ENCODE data around the gene UBASH3B.

UBASH3B gene

DNA sequence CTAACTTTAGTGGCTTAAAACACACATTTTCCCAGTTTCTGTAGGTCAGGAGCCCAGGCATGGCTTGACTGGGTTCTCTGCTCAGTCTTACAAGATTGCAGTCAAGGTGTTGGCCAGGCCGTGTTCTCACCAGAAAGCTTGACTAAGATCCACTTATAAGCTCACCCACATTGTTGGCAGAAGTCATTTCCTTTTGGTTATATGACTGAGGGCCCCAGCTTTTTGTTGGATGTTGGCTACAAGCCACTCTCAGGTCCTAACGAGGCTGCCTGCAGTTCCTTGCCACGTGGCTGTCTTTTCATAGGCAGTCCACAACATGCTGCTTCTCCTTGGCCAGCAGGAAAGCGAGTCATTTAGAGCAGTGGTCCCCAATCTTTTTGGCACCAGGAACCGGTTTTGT, 103.5 kb downstream of the UBASH3B start:
- H3K27ac ChIP-seq (ENCODE audit: low read depth, low read length), result no peak overlapping the region
- H3K4me3 ChIP-seq (ENCODE audit: low read depth in 1 of 2, low read length in 2 of 2), result no peak overlapping the region
- H3K9me3 ChIP-seq (ENCODE audit: control insufficient read depth in 1 of 2, low read length in 2 of 2), result no peaks in the 10 kb centered on the region
- H3K27me3 ChIP-seq (ENCODE audit: control insufficient read depth in 1 of 2, insufficient read depth in 2 of 2, low read length in 2 of 2), result no peaks in the 10 kb centered on the region
- no peak overlapping the region for H3K9ac ChIP-seq (ENCODE audit: low read depth in 1 of 2, low read length in 2 of 2)
- H3K36me3 ChIP-seq (ENCODE audit: control insufficient read depth in 1 of 2, insufficient read depth in 2 of 2, low read length in 2 of 2), result no peaks in the 10 kb centered on the region
- H3K4me1 ChIP-seq (ENCODE audit: control insufficient read depth in 1 of 2, insufficient read depth in 2 of 2, low read length in 2 of 2), result peaks cover 15 to 18% of the 10 kb centered on the region in 2 donors

DNA sequence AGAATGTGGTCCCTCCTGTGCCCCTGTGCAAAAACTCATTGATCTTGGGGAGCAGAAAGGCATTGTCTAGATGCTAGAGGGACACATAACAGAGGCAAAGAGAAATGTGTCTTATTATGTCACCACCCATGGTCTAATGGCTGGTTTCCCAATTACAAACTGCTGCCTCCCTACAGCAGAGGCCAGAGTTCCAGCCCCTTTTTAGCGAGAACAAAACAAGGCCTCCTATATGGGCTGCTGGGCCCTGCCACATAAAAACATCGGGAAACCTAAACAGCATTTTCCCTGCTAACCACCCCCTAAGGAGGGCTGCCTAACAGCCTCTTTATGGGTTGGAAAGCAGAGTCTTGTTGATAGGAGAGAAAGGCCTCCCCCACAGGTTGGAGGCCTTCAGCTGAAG, 107.6 kb downstream of the UBASH3B start:
- Histone ChIP-seq H3K27me3 (ENCODE audit: control insufficient read depth in 1 of 2, insufficient read depth in 2 of 2, low read length in 2 of 2) (no peaks in the 10 kb centered on the region), H3K9ac (ENCODE audit: low read depth in 1 of 2, low read length in 2 of 2) (no peak overlapping the region), H3K27ac (ENCODE audit: low read depth, low read length) (no peak overlapping the region), H3K4me3 (ENCODE audit: low read depth in 1 of 2, low read length in 2 of 2) (no peak overlapping the region), H3K4me1 (ENCODE audit: control insufficient read depth in 1 of 2, insufficient read depth in 2 of 2, low read length in 2 of 2) (peaks cover 0 to 8% of the 10 kb centered on the region in 2 donors), H3K36me3 (ENCODE audit: control insufficient read depth in 1 of 2, insufficient read depth in 2 of 2, low read length in 2 of 2) (no peaks in the 10 kb centered on the region), H3K9me3 (ENCODE audit: control insufficient read depth in 1 of 2, low read length in 2 of 2) (no peaks in the 10 kb centered on the region)

DNA sequence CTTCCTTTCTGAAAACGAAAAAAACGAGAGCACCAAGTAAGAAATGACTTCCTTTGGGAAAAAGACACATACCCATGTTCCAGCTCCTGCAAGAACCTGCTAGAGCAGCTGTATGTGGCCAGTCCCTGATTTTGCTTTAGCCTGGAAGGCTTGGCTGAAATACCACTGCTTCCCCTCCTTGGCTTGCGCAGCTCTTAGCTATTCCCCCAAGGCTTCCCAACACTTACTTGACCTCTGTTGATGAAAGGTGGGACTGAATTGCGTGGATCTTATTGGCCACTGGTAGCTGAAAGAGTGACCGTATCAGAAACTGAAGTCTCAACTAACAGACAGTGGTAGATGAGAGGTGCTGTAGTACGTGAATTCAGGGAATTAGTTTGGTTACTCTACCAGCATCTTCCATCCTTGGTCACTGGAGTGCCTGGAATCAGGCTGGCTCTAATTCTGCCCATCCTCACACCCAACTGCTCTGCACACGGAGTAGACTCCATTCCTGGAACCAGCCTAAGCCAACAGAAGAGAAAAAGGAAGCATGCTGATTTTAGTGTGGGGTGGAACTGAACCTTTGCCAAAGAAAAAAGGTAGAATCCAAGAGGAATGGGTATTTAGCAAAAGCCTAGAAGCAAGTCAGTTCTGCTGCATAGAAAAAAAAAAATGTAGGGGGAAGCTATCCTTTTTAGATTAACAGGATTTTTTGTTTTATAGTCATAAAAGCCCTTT, 109.0 kb downstream of the UBASH3B start:
- Histone ChIP-seq H3K9ac (ENCODE audit: low read depth in 1 of 2, low read length in 2 of 2) (no peak overlapping the region), H3K27me3 (ENCODE audit: control insufficient read depth in 1 of 2, insufficient read depth in 2 of 2, low read length in 2 of 2) (no peaks in the 10 kb centered on the region), H3K9me3 (ENCODE audit: control insufficient read depth in 1 of 2, low read length in 2 of 2) (no peaks in the 10 kb centered on the region), H3K4me1 (ENCODE audit: control insufficient read depth in 1 of 2, insufficient read depth in 2 of 2, low read length in 2 of 2) (peaks cover 0 to 8% of the 10 kb centered on the region in 2 donors), H3K27ac (ENCODE audit: low read depth, low read length) (no peak overlapping the region), H3K4me3 (ENCODE audit: low read depth in 1 of 2, low read length in 2 of 2) (no peak overlapping the region), H3K36me3 (ENCODE audit: control insufficient read depth in 1 of 2, insufficient read depth in 2 of 2, low read length in 2 of 2) (no peaks in the 10 kb centered on the region)

DNA sequence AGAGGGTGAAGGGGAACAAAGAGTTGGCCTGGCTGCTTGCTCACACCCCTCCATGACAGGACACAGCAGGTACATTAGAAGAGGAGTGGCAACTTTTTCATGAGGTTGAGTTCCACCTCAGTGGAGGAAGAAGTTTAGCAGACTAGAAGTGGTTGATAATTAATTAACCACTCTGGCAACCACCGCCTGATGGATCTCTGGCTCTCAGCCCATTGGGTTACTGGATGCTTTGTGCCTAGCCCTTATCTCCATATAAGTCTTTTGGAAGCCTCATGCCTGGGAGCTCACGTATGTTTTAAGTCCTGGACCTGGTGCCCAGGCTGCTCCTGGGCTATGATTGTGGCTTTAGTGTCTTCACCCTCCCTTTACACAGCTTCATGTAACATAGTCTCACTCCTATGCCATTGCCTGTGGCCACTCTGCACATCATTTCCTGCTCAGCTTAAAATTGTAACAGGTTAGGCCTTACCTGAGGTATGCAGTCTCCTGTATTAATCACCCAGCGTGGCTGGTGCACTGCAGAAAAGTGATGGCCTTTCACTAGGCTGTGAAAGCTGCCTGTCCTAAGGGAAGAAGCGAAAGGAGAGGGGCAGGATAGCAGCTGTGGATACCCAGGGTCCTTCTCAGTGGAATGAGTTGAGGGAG, 110.1 kb downstream of the UBASH3B start:
- H3K27me3 ChIP-seq (ENCODE audit: control insufficient read depth in 1 of 2, insufficient read depth in 2 of 2, low read length in 2 of 2), result no peaks in the 10 kb centered on the region
- H3K9me3 ChIP-seq (ENCODE audit: control insufficient read depth in 1 of 2, low read length in 2 of 2), result no peaks in the 10 kb centered on the region
- no peak overlapping the region for H3K4me3 ChIP-seq (ENCODE audit: low read depth in 1 of 2, low read length in 2 of 2)
- H3K9ac ChIP-seq (ENCODE audit: low read depth in 1 of 2, low read length in 2 of 2), result no peak overlapping the region
- H3K36me3 ChIP-seq (ENCODE audit: control insufficient read depth in 1 of 2, insufficient read depth in 2 of 2, low read length in 2 of 2), result no peaks in the 10 kb centered on the region
- H3K27ac ChIP-seq (ENCODE audit: low read depth, low read length), result no peak overlapping the region
- H3K4me1 ChIP-seq (ENCODE audit: control insufficient read depth in 1 of 2, insufficient read depth in 2 of 2, low read length in 2 of 2), result peaks cover 0 to 8% of the 10 kb centered on the region in 2 donors

DNA sequence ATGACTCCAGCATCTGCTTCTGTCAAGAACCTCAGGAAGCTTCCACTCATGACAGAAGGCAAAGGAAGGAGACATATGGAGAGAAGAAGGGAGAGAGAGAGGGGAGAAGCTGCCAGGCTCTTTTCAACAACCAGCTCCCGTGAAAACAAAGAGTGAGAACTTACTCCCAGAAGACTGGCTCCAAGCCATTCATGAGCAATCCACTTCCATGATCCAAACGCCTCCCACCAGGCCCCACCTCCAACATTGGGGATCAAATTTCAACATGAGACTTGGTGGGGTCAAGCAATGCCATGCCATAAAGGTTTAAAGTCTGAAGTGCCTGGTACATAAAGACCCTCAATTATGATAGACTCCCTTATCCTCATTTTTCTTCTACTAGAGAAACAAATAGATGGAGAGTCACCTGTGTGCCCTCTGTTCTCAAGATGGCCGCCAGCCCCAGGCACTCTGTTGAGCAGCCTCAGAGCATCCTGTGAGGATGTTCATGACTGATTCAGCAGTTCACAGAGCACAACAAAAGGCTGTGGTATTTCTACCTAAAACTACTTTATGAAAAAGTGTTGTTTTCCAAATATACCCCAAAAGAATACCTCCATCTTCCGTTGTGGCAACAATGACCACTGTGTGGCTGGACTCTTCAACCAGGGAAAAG, 113.7 kb downstream of the UBASH3B start:
- Histone ChIP-seq H3K9me3 (ENCODE audit: control insufficient read depth in 1 of 2, low read length in 2 of 2) (no peaks in the 10 kb centered on the region), H3K4me1 (ENCODE audit: control insufficient read depth in 1 of 2, insufficient read depth in 2 of 2, low read length in 2 of 2) (peaks cover 0 to 8% of the 10 kb centered on the region in 2 donors), H3K27ac (ENCODE audit: low read depth, low read length) (no peak overlapping the region), H3K36me3 (ENCODE audit: control insufficient read depth in 1 of 2, insufficient read depth in 2 of 2, low read length in 2 of 2) (no peaks in the 10 kb centered on the region), H3K27me3 (ENCODE audit: control insufficient read depth in 1 of 2, insufficient read depth in 2 of 2, low read length in 2 of 2) (no peaks in the 10 kb centered on the region), H3K4me3 (ENCODE audit: low read depth in 1 of 2, low read length in 2 of 2) (no peak overlapping the region), H3K9ac (ENCODE audit: low read depth in 1 of 2, low read length in 2 of 2) (no peak overlapping the region)

DNA sequence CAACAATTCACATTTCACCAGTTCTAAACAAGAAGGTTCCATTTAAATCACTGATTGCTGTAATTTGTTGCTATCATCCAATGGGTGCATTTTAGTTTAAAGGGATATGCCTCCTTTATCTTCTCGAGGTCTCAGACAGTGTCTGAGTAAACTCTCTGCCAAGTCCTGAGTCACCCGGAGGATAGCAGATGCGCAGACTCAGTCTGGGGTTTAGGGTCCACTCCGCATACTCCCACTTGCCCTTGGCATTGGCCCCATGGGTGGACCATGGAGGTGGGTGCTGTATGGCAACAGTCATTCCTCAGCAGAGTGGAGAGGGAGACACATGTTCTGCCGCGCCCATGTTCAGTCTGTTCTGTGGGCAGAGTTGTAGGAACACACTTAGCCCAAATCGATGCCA, 117.4 kb downstream of the UBASH3B start:
- H3K9me3 ChIP-seq (ENCODE audit: control insufficient read depth in 1 of 2, low read length in 2 of 2), result no peaks in the 10 kb centered on the region
- H3K9ac ChIP-seq (ENCODE audit: low read depth in 1 of 2, low read length in 2 of 2), result no peak overlapping the region
- H3K4me3 ChIP-seq (ENCODE audit: low read depth in 1 of 2, low read length in 2 of 2), result no peak overlapping the region
- no peaks in the 10 kb centered on the region for H3K4me1 ChIP-seq (ENCODE audit: control insufficient read depth in 1 of 2, insufficient read depth in 2 of 2, low read length in 2 of 2)
- no peaks in the 10 kb centered on the region for H3K36me3 ChIP-seq (ENCODE audit: control insufficient read depth in 1 of 2, insufficient read depth in 2 of 2, low read length in 2 of 2)
- H3K27me3 ChIP-seq (ENCODE audit: control insufficient read depth in 1 of 2, insufficient read depth in 2 of 2, low read length in 2 of 2), result no peaks in the 10 kb centered on the region
- no peak overlapping the region for H3K27ac ChIP-seq (ENCODE audit: low read depth, low read length)

DNA sequence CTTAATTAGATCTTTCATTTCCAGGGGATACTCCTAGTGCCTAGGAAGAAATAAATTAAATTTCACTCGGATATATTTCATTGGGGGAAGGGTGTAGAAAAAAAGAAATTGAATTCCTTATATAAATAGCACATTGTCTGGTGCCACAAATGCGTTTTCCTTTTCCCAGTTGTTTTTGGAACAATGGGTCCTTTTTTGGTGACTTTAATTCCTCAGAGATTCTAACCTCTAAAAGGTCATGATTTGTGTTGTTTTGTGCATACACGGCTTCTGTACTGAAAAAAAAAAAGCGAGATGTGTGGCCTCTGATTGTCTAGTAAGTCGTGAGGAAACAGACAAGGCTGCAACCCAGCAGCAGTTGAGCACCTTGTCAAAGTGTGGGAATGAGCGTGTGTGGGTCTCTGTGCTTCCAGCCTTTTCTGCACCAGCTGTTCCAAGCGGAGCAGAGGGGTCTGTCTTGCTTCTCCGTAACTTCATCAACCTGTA, 118.3 kb downstream of the UBASH3B start:
- Histone ChIP-seq H3K36me3 (ENCODE audit: control insufficient read depth in 1 of 2, insufficient read depth in 2 of 2, low read length in 2 of 2) (no peaks in the 10 kb centered on the region), H3K27me3 (ENCODE audit: control insufficient read depth in 1 of 2, insufficient read depth in 2 of 2, low read length in 2 of 2) (no peaks in the 10 kb centered on the region), H3K9ac (ENCODE audit: low read depth in 1 of 2, low read length in 2 of 2) (no peak overlapping the region), H3K9me3 (ENCODE audit: control insufficient read depth in 1 of 2, low read length in 2 of 2) (no peaks in the 10 kb centered on the region), H3K27ac (ENCODE audit: low read depth, low read length) (no peak overlapping the region), H3K4me3 (ENCODE audit: low read depth in 1 of 2, low read length in 2 of 2) (no peak overlapping the region), H3K4me1 (ENCODE audit: control insufficient read depth in 1 of 2, insufficient read depth in 2 of 2, low read length in 2 of 2) (no peaks in the 10 kb centered on the region)

DNA sequence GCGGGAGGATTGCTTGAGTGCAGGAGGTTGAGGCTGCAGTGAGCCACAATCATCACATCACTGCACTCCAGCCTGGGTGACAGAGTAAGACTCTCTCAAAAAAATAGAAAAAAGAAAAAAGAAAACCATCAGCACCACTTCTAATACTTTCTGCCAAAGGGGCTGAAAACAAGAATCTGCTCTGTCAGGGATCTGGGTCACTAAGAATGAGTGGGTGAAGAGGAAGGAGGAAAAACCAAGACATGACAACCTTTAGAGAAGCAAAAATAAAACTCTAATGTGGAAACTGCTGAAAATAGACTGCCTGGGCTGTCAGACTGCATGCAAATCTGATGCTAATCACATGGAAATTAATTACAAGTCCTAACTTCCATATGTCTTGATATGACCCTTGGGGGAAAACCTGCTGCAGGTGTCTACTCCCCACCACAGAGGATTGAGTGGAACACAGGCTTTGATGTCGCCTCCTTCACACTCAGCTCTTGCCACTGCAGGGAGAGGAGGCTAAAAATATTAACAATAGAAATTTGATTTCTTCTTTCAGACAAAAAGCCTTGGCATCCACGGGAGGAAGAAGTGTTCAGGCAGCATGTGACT, 120.3 kb downstream of the UBASH3B start:
- peaks cover 0 to 1% of the 10 kb centered on the region in 2 donors for H3K4me1 ChIP-seq (ENCODE audit: control insufficient read depth in 1 of 2, insufficient read depth in 2 of 2, low read length in 2 of 2)
- H3K36me3 ChIP-seq (ENCODE audit: control insufficient read depth in 1 of 2, insufficient read depth in 2 of 2, low read length in 2 of 2), result no peaks in the 10 kb centered on the region
- no peak overlapping the region for H3K27ac ChIP-seq (ENCODE audit: low read depth, low read length)
- no peak overlapping the region for H3K9ac ChIP-seq (ENCODE audit: low read depth in 1 of 2, low read length in 2 of 2)
- no peaks in the 10 kb centered on the region for H3K9me3 ChIP-seq (ENCODE audit: control insufficient read depth in 1 of 2, low read length in 2 of 2)
- H3K27me3 ChIP-seq (ENCODE audit: control insufficient read depth in 1 of 2, insufficient read depth in 2 of 2, low read length in 2 of 2), result no peaks in the 10 kb centered on the region
- no peak overlapping the region for H3K4me3 ChIP-seq (ENCODE audit: low read depth in 1 of 2, low read length in 2 of 2)

DNA sequence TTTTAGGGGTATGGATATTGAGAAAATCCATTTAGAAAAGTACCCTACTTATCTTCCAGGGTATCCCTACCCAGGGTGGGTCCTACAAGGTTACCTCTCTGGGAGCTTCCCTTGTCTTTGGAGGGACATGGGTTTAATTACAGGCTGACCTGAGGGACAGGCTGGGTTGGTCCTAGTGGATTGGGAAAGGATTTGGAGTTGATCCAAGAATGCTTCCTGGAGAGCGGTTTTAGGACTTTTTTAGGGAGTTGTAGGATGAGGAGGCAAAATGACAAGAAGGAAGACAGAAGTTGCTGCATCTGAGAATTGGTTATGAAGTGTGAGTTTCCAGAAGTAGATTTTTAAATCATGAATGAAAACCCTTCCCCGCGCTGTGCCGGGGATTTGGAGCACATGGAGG, 121.0 kb downstream of the UBASH3B start:
- no peaks in the 10 kb centered on the region for H3K9me3 ChIP-seq (ENCODE audit: control insufficient read depth in 1 of 2, low read length in 2 of 2)
- no peak overlapping the region for H3K9ac ChIP-seq (ENCODE audit: low read depth in 1 of 2, low read length in 2 of 2)
- H3K27me3 ChIP-seq (ENCODE audit: control insufficient read depth in 1 of 2, insufficient read depth in 2 of 2, low read length in 2 of 2), result no peaks in the 10 kb centered on the region
- H3K4me3 ChIP-seq (ENCODE audit: low read depth in 1 of 2, low read length in 2 of 2), result no peak overlapping the region
- H3K4me1 ChIP-seq (ENCODE audit: control insufficient read depth in 1 of 2, insufficient read depth in 2 of 2, low read length in 2 of 2), result peaks cover 0 to 5% of the 10 kb centered on the region in 2 donors
- no peak overlapping the region for H3K27ac ChIP-seq (ENCODE audit: low read depth, low read length)
- H3K36me3 ChIP-seq (ENCODE audit: control insufficient read depth in 1 of 2, insufficient read depth in 2 of 2, low read length in 2 of 2), result no peaks in the 10 kb centered on the region

DNA sequence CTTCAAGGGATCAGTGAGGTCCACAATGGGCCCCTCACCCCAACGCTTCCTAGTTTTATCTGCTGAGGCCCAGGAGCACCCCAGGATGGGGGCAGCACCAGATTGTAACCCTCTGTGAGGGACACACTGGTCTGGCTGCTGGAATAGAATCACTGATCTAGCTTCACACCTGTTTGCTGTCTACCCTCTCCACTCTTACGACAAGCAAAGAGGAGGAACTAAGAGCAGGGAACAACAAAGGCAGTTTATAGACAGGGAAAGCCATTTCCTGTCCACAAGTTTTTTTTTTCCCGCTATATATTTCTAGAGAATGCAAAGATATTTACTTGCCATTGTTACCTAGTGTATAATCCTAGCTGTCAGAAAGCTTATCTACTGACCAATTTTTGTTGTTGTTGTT, 121.8 kb downstream of the UBASH3B start:
- no peak overlapping the region for H3K9ac ChIP-seq (ENCODE audit: low read depth in 1 of 2, low read length in 2 of 2)
- H3K4me1 ChIP-seq (ENCODE audit: control insufficient read depth in 1 of 2, insufficient read depth in 2 of 2, low read length in 2 of 2), result peaks cover 0 to 5% of the 10 kb centered on the region in 2 donors
- H3K9me3 ChIP-seq (ENCODE audit: control insufficient read depth in 1 of 2, low read length in 2 of 2), result no peaks in the 10 kb centered on the region
- H3K36me3 ChIP-seq (ENCODE audit: control insufficient read depth in 1 of 2, insufficient read depth in 2 of 2, low read length in 2 of 2), result no peaks in the 10 kb centered on the region
- no peak overlapping the region for H3K27ac ChIP-seq (ENCODE audit: low read depth, low read length)
- no peak overlapping the region for H3K4me3 ChIP-seq (ENCODE audit: low read depth in 1 of 2, low read length in 2 of 2)
- H3K27me3 ChIP-seq (ENCODE audit: control insufficient read depth in 1 of 2, insufficient read depth in 2 of 2, low read length in 2 of 2), result no peaks in the 10 kb centered on the region
